ENCODE measurements around the gene CKS2.

Gene CKS2

GRCh38 chr9:89358985-89359384 lies 48.0 kb downstream of the CKS2 start:
- H3K36me3 ChIP-seq (replicated peaks) = peaks cover 68% of the 10 kb centered on the region
- in situ Hi-C loops (cut with MboI; ENCODE audit: low sequenced_read_pairs) = no loop called here
- no peaks in the 10 kb centered on the region for H3K9me3 ChIP-seq
- H3K4me1 ChIP-seq = no peaks in the 10 kb centered on the region
- H3K27me3 ChIP-seq (ENCODE audit: low read depth) = no peaks in the 10 kb centered on the region
- H3K4me3 ChIP-seq = no peak overlapping the region
- DNase-seq (ENCODE audit: low spot score in 2 of 2) = no peak

- H3K27me3 ChIP-seq (ENCODE audit: low read depth) = no peaks in the 10 kb centered on the region
- H3K9me3 ChIP-seq = no peaks in the 10 kb centered on the region
- DNase-seq (ENCODE audit: low spot score in 2 of 2) = no peak
- H3K4me1 ChIP-seq = no peaks in the 10 kb centered on the region
- in situ Hi-C loops (cut with MboI; ENCODE audit: low sequenced_read_pairs) = no loop called here
- no peak overlapping the region for H3K4me3 ChIP-seq
- H3K36me3 ChIP-seq (replicated peaks) = peaks cover 62% of the 10 kb centered on the region
These were observed 48.8 kb downstream of the CKS2 start for GRCh38 chr9:89359751-89360261.

GRCh38 chr9:89360465-89360864 lies 49.5 kb downstream of the CKS2 start:
- Histone ChIP-seq H3K4me1 (no peaks in the 10 kb centered on the region), H3K27me3 (ENCODE audit: low read depth) (no peaks in the 10 kb centered on the region), H3K36me3 (replicated peaks) (peaks cover 56% of the 10 kb centered on the region), H3K4me3 (no peak overlapping the region), H3K9me3 (no peaks in the 10 kb centered on the region)
- DNase-seq (ENCODE audit: low spot score in 2 of 2) = no peak
- in situ Hi-C loops (cut with MboI; ENCODE audit: low sequenced_read_pairs) = no loop called here

- Histone ChIP-seq H3K36me3 (replicated peaks) (peaks cover 52% of the 10 kb centered on the region), H3K27me3 (ENCODE audit: low read depth) (no peaks in the 10 kb centered on the region), H3K9me3 (no peaks in the 10 kb centered on the region), H3K4me1 (no peaks in the 10 kb centered on the region), H3K4me3 (no peak overlapping the region)
- no peak for DNase-seq (ENCODE audit: low spot score in 2 of 2)
- in situ Hi-C loops (cut with MboI; ENCODE audit: low sequenced_read_pairs) = no loop called here
These were observed 50.0 kb downstream of the CKS2 start for GRCh38 chr9:89361031-89361430.

- Histone ChIP-seq H3K27me3 (ENCODE audit: low read depth) (no peaks in the 10 kb centered on the region), H3K9me3 (no peaks in the 10 kb centered on the region), H3K4me1 (no peaks in the 10 kb centered on the region), H3K36me3 (replicated peaks) (peaks cover 46% of the 10 kb centered on the region), H3K4me3 (no peak overlapping the region)
- no peak for DNase-seq (ENCODE audit: low spot score in 2 of 2)
- in situ Hi-C loops (cut with MboI; ENCODE audit: low sequenced_read_pairs) = no loop called here
These were observed 51.0 kb downstream of the CKS2 start for GRCh38 chr9:89361816-89362646.

GRCh38 chr9:89362647-89363310 lies 51.8 kb downstream of the CKS2 start:
- Histone ChIP-seq H3K4me3 (no peak overlapping the region), H3K27me3 (ENCODE audit: low read depth) (no peaks in the 10 kb centered on the region), H3K36me3 (replicated peaks) (peaks cover 40% of the 10 kb centered on the region), H3K4me1 (no peaks in the 10 kb centered on the region), H3K9me3 (no peaks in the 10 kb centered on the region)
- DNase-seq (ENCODE audit: low spot score in 2 of 2) = no peak
- in situ Hi-C loops (cut with MboI; ENCODE audit: low sequenced_read_pairs) = no loop called here

GRCh38 chr9:89363311-89363670 lies 52.3 kb downstream of the CKS2 start:
- no peak for DNase-seq (ENCODE audit: low spot score in 2 of 2)
- Histone ChIP-seq H3K36me3 (replicated peaks) (peaks cover 35% of the 10 kb centered on the region), H3K4me1 (no peaks in the 10 kb centered on the region), H3K4me3 (no peak overlapping the region), H3K27me3 (ENCODE audit: low read depth) (no peaks in the 10 kb centered on the region), H3K9me3 (no peaks in the 10 kb centered on the region)
- in situ Hi-C loops (cut with MboI; ENCODE audit: low sequenced_read_pairs) = no loop called here

GRCh38 chr9:89363921-89364665 lies 53.1 kb downstream of the CKS2 start:
- Histone ChIP-seq H3K4me3 (no peak overlapping the region), H3K9me3 (no peaks in the 10 kb centered on the region), H3K36me3 (replicated peaks) (peaks cover 27% of the 10 kb centered on the region), H3K4me1 (no peaks in the 10 kb centered on the region), H3K27me3 (ENCODE audit: low read depth) (no peaks in the 10 kb centered on the region)
- in situ Hi-C loops (cut with MboI; ENCODE audit: low sequenced_read_pairs) = no loop called here
- no peak for DNase-seq (ENCODE audit: low spot score in 2 of 2)

- no peak for DNase-seq (ENCODE audit: low spot score in 2 of 2)
- H3K4me3 ChIP-seq = no peak overlapping the region
- in situ Hi-C loops (cut with MboI; ENCODE audit: low sequenced_read_pairs) = no loop called here
- peaks cover 21% of the 10 kb centered on the region for H3K36me3 ChIP-seq (replicated peaks)
- no peaks in the 10 kb centered on the region for H3K9me3 ChIP-seq
- H3K4me1 ChIP-seq = no peaks in the 10 kb centered on the region
- no peaks in the 10 kb centered on the region for H3K27me3 ChIP-seq (ENCODE audit: low read depth)
These were observed 53.9 kb downstream of the CKS2 start for GRCh38 chr9:89364666-89365531.

- Histone ChIP-seq H3K4me1 (no peaks in the 10 kb centered on the region), H3K36me3 (replicated peaks) (peaks cover 17% of the 10 kb centered on the region), H3K9me3 (no peaks in the 10 kb centered on the region), H3K27me3 (ENCODE audit: low read depth) (no peaks in the 10 kb centered on the region), H3K4me3 (no peak overlapping the region)
- no peak for DNase-seq (ENCODE audit: low spot score in 2 of 2)
- in situ Hi-C loops (cut with MboI; ENCODE audit: low sequenced_read_pairs) = no loop called here
These were observed 54.5 kb downstream of the CKS2 start for GRCh38 chr9:89365532-89365912.

Data from HAP-1 (cell line).